HL-60 (cell line): ENCODE data around the gene CREB3.

Experiments
- CTCF ChIP-seq: IDR thresholded peaks from one replicate; pipeline ENCODE4 v1.5.1; 2011; ENCODE audit warnings: low read length, control low read depth, inconsistent platforms; ENCODE audit not compliant: insufficient read depth
- POLR2AphosphoS5 ChIP-seq: IDR thresholded peaks from 2 replicates; pipeline ENCODE4 v1.6.1; 2012; ENCODE audit warnings: low read depth

GRCh38 chr9:35738186-35738585 is 5.7 kb downstream of the CREB3 start:
- TF ChIP-seq POLR2AphosphoS5 (no peak), CTCF (no peak)
